ENCODE results near the gene NRG4.
"Not testable (repeated sequence)": the region's sequence is repeated elsewhere in the genome, so short reads cannot be mapped to it uniquely, and the experiment has no call there.

NRG4 gene

GRCh38 chr15:75989875-75990274 is 22.3 kb downstream of the NRG4 start:
- no peak for DNase-seq

- no peak for DNase-seq
Measured at GRCh38 chr15:75989045-75989444, 23.2 kb downstream of the NRG4 start.

- no peak for DNase-seq
Measured at GRCh38 chr15:75985971-75986370, 26.3 kb downstream of the NRG4 start.

- not testable (repeated sequence) for DNase-seq
Measured at GRCh38 chr15:75984706-75985105, 27.5 kb downstream of the NRG4 start.

- DNase-seq: no peak
Measured at GRCh38 chr15:75982468-75982867, 29.8 kb downstream of the NRG4 start.

- DNase-seq: no peak
Measured at GRCh38 chr15:75981149-75981815, 30.9 kb downstream of the NRG4 start.

GRCh38 chr15:75976766-75977165 is 35.5 kb downstream of the NRG4 start:
- DNase-seq: not testable (repeated sequence)

GRCh38 chr15:75966073-75966472 is 46.2 kb downstream of the NRG4 start:
- no peak for DNase-seq

- no peak for DNase-seq
Measured at GRCh38 chr15:75961331-75961730, 50.9 kb downstream of the NRG4 start.

- DNase-seq: no peak
Measured at GRCh38 chr15:75955720-75956119, 56.5 kb downstream of the NRG4 start.

GRCh38 chr15:75952525-75952924 is 59.7 kb downstream of the NRG4 start:
- peak; percentile 12 for DNase-seq

- no peak for DNase-seq
Measured at GRCh38 chr15:75948761-75949296, 63.4 kb downstream of the NRG4 start.

GRCh38 chr15:75947092-75947491 is 65.1 kb downstream of the NRG4 start:
- no peak for DNase-seq

- no peak for DNase-seq
Measured at GRCh38 chr15:75945953-75946352, 66.3 kb downstream of the NRG4 start.

- DNase-seq: no peak
Measured at GRCh38 chr15:75943713-75944215, 68.5 kb downstream of the NRG4 start.

- no peak for DNase-seq
Measured at GRCh38 chr15:75943246-75943645, 69.0 kb downstream of the NRG4 start.

- no peak for DNase-seq
Measured at GRCh38 chr15:75942464-75942863, 69.8 kb downstream of the NRG4 start.

- no peak for DNase-seq
Measured at GRCh38 chr15:75930866-75931265, 81.4 kb downstream of the NRG4 start.

GRCh38 chr15:75929799-75930565 is 82.2 kb downstream of the NRG4 start:
- DNase-seq: no peak

GRCh38 chr15:75928680-75929608 is 83.3 kb downstream of the NRG4 start:
- no peak for DNase-seq

- no peak for DNase-seq
Measured at GRCh38 chr15:75927601-75928000, 84.6 kb downstream of the NRG4 start.

GRCh38 chr15:75926931-75927330 is 85.3 kb downstream of the NRG4 start:
- DNase-seq: no peak

GRCh38 chr15:75925440-75925839 is 86.8 kb downstream of the NRG4 start:
- no peak for DNase-seq

Measured in CD4-positive, alpha-beta T cell treated with Interleukin-17A for 1 hour (primary cell).